ENCODE results near the gene TTC3.

The TTC3 gene

GRCh38 chr21:37075214-37075770 is 2.2 kb downstream of the TTC3 start:
- Histone ChIP-seq H3K36me3 (ENCODE audit: control insufficient read depth, insufficient read depth, low read length) (no peaks in the 10 kb centered on the region), H3K4me3 (ENCODE audit: low read depth, low read length) (no peak overlapping the region; the same call in 1 of the 2 replicates), H3K4me1 (ENCODE audit: control insufficient read depth, insufficient read depth, low read length) (peaks cover 10% of the 10 kb centered on the region), H3K27ac (ENCODE audit: low read depth, low read length) (no peak overlapping the region), H3K9ac (ENCODE audit: low read length) (no peak overlapping the region), H3K9me3 (ENCODE audit: control insufficient read depth, insufficient read depth, low read depth, low read length) (no peaks in the 10 kb centered on the region), H3K27me3 (ENCODE audit: control insufficient read depth, insufficient read depth, low read length) (peaks cover 22% of the 10 kb centered on the region)

- Histone ChIP-seq H3K4me3 (ENCODE audit: low read depth, low read length) (no peak overlapping the region), H3K4me1 (ENCODE audit: control insufficient read depth, insufficient read depth, low read length) (peaks cover 9% of the 10 kb centered on the region)
These were observed 3.2 kb downstream of the TTC3 start for GRCh38 chr21:37076087-37076850.

GRCh38 chr21:37077403-37077802 is 4.3 kb downstream of the TTC3 start:
- H3K9me3 ChIP-seq (ENCODE audit: control insufficient read depth, insufficient read depth, low read depth, low read length), result no peaks in the 10 kb centered on the region
- no peaks in the 10 kb centered on the region for H3K36me3 ChIP-seq (ENCODE audit: control insufficient read depth, insufficient read depth, low read length)
- H3K4me1 ChIP-seq (ENCODE audit: control insufficient read depth, insufficient read depth, low read length), result no peaks in the 10 kb centered on the region
- H3K27ac ChIP-seq (ENCODE audit: low read depth, low read length), result no peak overlapping the region
- no peak overlapping the region for H3K9ac ChIP-seq (ENCODE audit: low read length)
- H3K27me3 ChIP-seq (ENCODE audit: control insufficient read depth, insufficient read depth, low read length), result peaks cover 22% of the 10 kb centered on the region
- no peak overlapping the region for H3K4me3 ChIP-seq (ENCODE audit: low read depth, low read length)

More at GRCh38 chr21:37076087-37076850, 3.2 kb downstream of the TTC3 start:
- Histone ChIP-seq H3K27me3 (ENCODE audit: control insufficient read depth, insufficient read depth, low read length) (peaks cover 22% of the 10 kb centered on the region), H3K27ac (ENCODE audit: low read depth, low read length) (no peak overlapping the region), H3K36me3 (ENCODE audit: control insufficient read depth, insufficient read depth, low read length) (no peaks in the 10 kb centered on the region), H3K9me3 (ENCODE audit: control insufficient read depth, insufficient read depth, low read depth, low read length) (no peaks in the 10 kb centered on the region), H3K9ac (ENCODE audit: low read length) (no peak overlapping the region)

GRCh38 chr21:37079211-37079824 is 6.3 kb downstream of the TTC3 start:
- Histone ChIP-seq H3K9me3 (ENCODE audit: control insufficient read depth, insufficient read depth, low read depth, low read length) (no peaks in the 10 kb centered on the region), H3K9ac (ENCODE audit: low read length) (no peak overlapping the region), H3K4me3 (ENCODE audit: low read depth, low read length) (no peak overlapping the region), H3K27me3 (ENCODE audit: control insufficient read depth, insufficient read depth, low read length) (peaks cover 13% of the 10 kb centered on the region), H3K4me1 (ENCODE audit: control insufficient read depth, insufficient read depth, low read length) (no peaks in the 10 kb centered on the region), H3K27ac (ENCODE audit: low read depth, low read length) (no peak overlapping the region), H3K36me3 (ENCODE audit: control insufficient read depth, insufficient read depth, low read length) (no peaks in the 10 kb centered on the region)

GRCh38 chr21:37082375-37082774 is 9.3 kb downstream of the TTC3 start:
- Histone ChIP-seq H3K4me1 (ENCODE audit: control insufficient read depth, insufficient read depth, low read length) (no peaks in the 10 kb centered on the region), H3K9me3 (ENCODE audit: control insufficient read depth, insufficient read depth, low read depth, low read length) (no peaks in the 10 kb centered on the region), H3K27ac (ENCODE audit: low read depth, low read length) (no peak overlapping the region), H3K36me3 (ENCODE audit: control insufficient read depth, insufficient read depth, low read length) (no peaks in the 10 kb centered on the region), H3K9ac (ENCODE audit: low read length) (no peak overlapping the region), H3K27me3 (ENCODE audit: control insufficient read depth, insufficient read depth, low read length) (no peaks in the 10 kb centered on the region), H3K4me3 (ENCODE audit: low read depth, low read length) (no peak overlapping the region)

GRCh38 chr21:37082856-37083528 is 9.9 kb downstream of the TTC3 start:
- no peak overlapping the region for H3K27ac ChIP-seq (ENCODE audit: low read depth, low read length)

GRCh38 chr21:37085726-37086125 is 12.7 kb downstream of the TTC3 start:
- H3K4me1 ChIP-seq (ENCODE audit: control insufficient read depth, insufficient read depth, low read length), result no peaks in the 10 kb centered on the region
- no peak overlapping the region for H3K27ac ChIP-seq (ENCODE audit: low read depth, low read length)
- no peaks in the 10 kb centered on the region for H3K9me3 ChIP-seq (ENCODE audit: control insufficient read depth, insufficient read depth, low read depth, low read length)
- H3K4me3 ChIP-seq (ENCODE audit: low read depth, low read length), result no peak overlapping the region
- no peak overlapping the region for H3K9ac ChIP-seq (ENCODE audit: low read length)
- no peaks in the 10 kb centered on the region for H3K36me3 ChIP-seq (ENCODE audit: control insufficient read depth, insufficient read depth, low read length)
- no peaks in the 10 kb centered on the region for H3K27me3 ChIP-seq (ENCODE audit: control insufficient read depth, insufficient read depth, low read length)

More at GRCh38 chr21:37082856-37083528, 9.9 kb downstream of the TTC3 start:
- no peak overlapping the region for H3K4me3 ChIP-seq (ENCODE audit: low read depth, low read length)
- H3K27me3 ChIP-seq (ENCODE audit: control insufficient read depth, insufficient read depth, low read length), result no peaks in the 10 kb centered on the region
- no peaks in the 10 kb centered on the region for H3K36me3 ChIP-seq (ENCODE audit: control insufficient read depth, insufficient read depth, low read length)
- H3K9me3 ChIP-seq (ENCODE audit: control insufficient read depth, insufficient read depth, low read depth, low read length), result no peaks in the 10 kb centered on the region
- H3K9ac ChIP-seq (ENCODE audit: low read length), result no peak overlapping the region
- no peaks in the 10 kb centered on the region for H3K4me1 ChIP-seq (ENCODE audit: control insufficient read depth, insufficient read depth, low read length)

- Histone ChIP-seq H3K27me3 (ENCODE audit: control insufficient read depth, insufficient read depth, low read length) (no peaks in the 10 kb centered on the region), H3K9me3 (ENCODE audit: control insufficient read depth, insufficient read depth, low read depth, low read length) (no peaks in the 10 kb centered on the region), H3K4me1 (ENCODE audit: control insufficient read depth, insufficient read depth, low read length) (no peaks in the 10 kb centered on the region), H3K9ac (ENCODE audit: low read length) (no peak overlapping the region), H3K4me3 (ENCODE audit: low read depth, low read length) (no peak overlapping the region), H3K27ac (ENCODE audit: low read depth, low read length) (no peak overlapping the region), H3K36me3 (ENCODE audit: control insufficient read depth, insufficient read depth, low read length) (no peaks in the 10 kb centered on the region)
These were observed 14.1 kb downstream of the TTC3 start for GRCh38 chr21:37087188-37087587.

- H3K9me3 ChIP-seq (ENCODE audit: control insufficient read depth, insufficient read depth, low read depth, low read length), result no peaks in the 10 kb centered on the region
- no peaks in the 10 kb centered on the region for H3K36me3 ChIP-seq (ENCODE audit: control insufficient read depth, insufficient read depth, low read length)
- H3K4me3 ChIP-seq (ENCODE audit: low read depth, low read length), result no peak overlapping the region
- no peaks in the 10 kb centered on the region for H3K27me3 ChIP-seq (ENCODE audit: control insufficient read depth, insufficient read depth, low read length)
- H3K27ac ChIP-seq (ENCODE audit: low read depth, low read length), result no peak overlapping the region
- H3K9ac ChIP-seq (ENCODE audit: low read length), result no peak overlapping the region
- H3K4me1 ChIP-seq (ENCODE audit: control insufficient read depth, insufficient read depth, low read length), result no peaks in the 10 kb centered on the region
These were observed 15.2 kb downstream of the TTC3 start for GRCh38 chr21:37088186-37088735.

- peaks cover 16% of the 10 kb centered on the region for H3K36me3 ChIP-seq (ENCODE audit: control insufficient read depth, insufficient read depth, low read length)
- H3K27ac ChIP-seq (ENCODE audit: low read depth, low read length), result no peak overlapping the region
- H3K4me1 ChIP-seq (ENCODE audit: control insufficient read depth, insufficient read depth, low read length), result no peaks in the 10 kb centered on the region
- H3K4me3 ChIP-seq (ENCODE audit: low read depth, low read length), result no peak overlapping the region
- no peak overlapping the region for H3K9ac ChIP-seq (ENCODE audit: low read length)
- H3K9me3 ChIP-seq (ENCODE audit: control insufficient read depth, insufficient read depth, low read depth, low read length), result no peaks in the 10 kb centered on the region
- H3K27me3 ChIP-seq (ENCODE audit: control insufficient read depth, insufficient read depth, low read length), result no peaks in the 10 kb centered on the region
These were observed 20.9 kb downstream of the TTC3 start for GRCh38 chr21:37093977-37094376.
